Psoas muscle (tissue), 8 donors: ENCODE data around the gene COA1. TPM values are rescaled to one million over a fixed set of nuclear protein-coding genes. Genes with fewer than 3 reads are reported as not detected.
A peak's percentile ranks its signal among the peaks of the same experiment; 100 is the strongest.

Source experiments
- ATAC-seq, 4 donors: fragments of 200-7000 bp; cut with Tn5 transposase; one replicate each; pipeline ENCODE4 v1.9.1; 2020; ENCODE audit warnings: moderate library complexity in 3 of 4, mild to moderate bottlenecking in 2 of 4
- DNase-seq, 2 donors: peaks; one replicate each; pipeline ENCODE4 v3.0.0-alpha.2; 2020
- H3K27ac ChIP-seq: fragments of 200-600 bp; one replicate; pipeline ENCODE4 v1.8.0; 2022
- H3K27me3 ChIP-seq, 3 donors: fragments of 200-600 bp in 1 of 3; one replicate each; pipeline versions ENCODE4 v1.6.1 to v1.8.0; 2013 to 2022; ENCODE audit warnings: low read length in 2 of 3, mild to moderate bottlenecking in 2 of 3, moderate library complexity in 1 of 3; ENCODE audit not compliant: insufficient read depth in 3 of 3
- H3K36me3 ChIP-seq, 2 donors: fragments of 200-600 bp in 1 of 2; one replicate each; pipeline versions ENCODE4 v1.6.1 to v1.8.0; 2013 to 2022; ENCODE audit warnings: low read depth in 1 of 2, mild to moderate bottlenecking in 1 of 2, moderate library complexity in 1 of 2; ENCODE audit not compliant: insufficient read depth in 1 of 2
- H3K4me1 ChIP-seq: fragments of 200-600 bp; one replicate; pipeline ENCODE4 v1.8.0; 2022
- H3K4me3 ChIP-seq: fragments of 200-600 bp; one replicate; pipeline ENCODE4 v1.8.0; 2022; ENCODE audit warnings: mild to moderate bottlenecking
- H3K9me3 ChIP-seq: fragments of 200-600 bp; one replicate; pipeline ENCODE4 v1.8.0; 2022
- WGBS, 3 donors: extraction: QIAGEN DNeasy Blood & Tissue Kit; methylation state at CpG; one replicate each; pipeline versions ENCODE4 v1.1.6 to v1.1.7; 2013; 5-methylcytosine and 5-hydroxymethylcytosine counted together
- intact Hi-C, 2 donors: fragments of 100-400 bp; cut with DNase I; formaldehyde crosslinking; loops; one replicate each; pipeline versions ENCODE4 v1.11.0 to v1.14.2; 2022
- polyA plus RNA-seq, 3 donors: library from polyadenylated mRNA; stranded (reverse); fragments of 200-250 nt; gene quantifications; one replicate each; pipeline ENCODE4 v1.2.3, GENCODE V29; 2013
- total RNA-seq, 4 donors: library from RNA; stranded (reverse); fragmentation: NEBNext Ultra II Directional in 2 of 4; extraction: Animal tissue kit (Norgen Biotek cat#: 25700) in 2 of 4; gene quantifications; one replicate each; pipeline versions ENCODE4 v1.2.1 to v1.2.4, GENCODE V29; 2021 to 2023
- TF ChIP-seq, protein P1 (sequence below): fragments of 200-600 bp; IDR thresholded peaks from one replicate; pipeline ENCODE4 v1.8.0; 2022; ENCODE audit warnings: antibody characterized with exemption
- donor health status: healthy with polysubstance abuse.
- donor health status: DM: no; HTN: no; CAD: no; lungs with moderate emphysema.
- donor health status: Bipolar disorder and iron deficiency.
- donor health status: healthy.
- donor health status: DM: yes; HTN: yes; CAD: no.
- donor health status: DM: no; HTN: no; CAD: no.
- donor health status: DM: no; HTN: no; CAD: no.
- donor health status: DM: yes; HTN: yes; CAD: no.

COA1 gene
- total and polyA plus RNA-seq, 7 donors: 41.5 to 74.9 (median 60.5) TPM

DNA sequence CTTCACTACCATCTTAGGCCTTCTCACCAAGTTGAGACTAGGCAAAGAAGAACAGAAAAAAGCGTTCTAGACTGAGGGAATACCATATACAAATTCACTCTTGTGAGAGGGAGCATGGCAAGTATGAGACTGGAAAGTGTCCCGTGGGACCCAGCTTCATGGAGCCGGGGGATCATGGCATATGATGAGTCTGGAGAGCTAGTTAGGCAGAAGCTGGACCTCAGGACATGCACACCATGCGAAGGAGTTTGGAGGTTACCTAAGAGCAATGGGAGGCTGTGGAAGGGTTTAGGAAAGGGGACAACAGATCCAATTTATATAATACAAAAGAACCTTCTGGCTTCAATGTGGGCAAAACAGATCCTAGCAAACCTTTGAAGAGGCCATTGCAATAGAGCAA lies 112.3 kb downstream of the COA1 start:
- 88 to 98% (median 97%) methylated on average over 4 of the region's 4 CpGs for WGBS, 3 donors
- TF ChIP-seq, protein P1, sequence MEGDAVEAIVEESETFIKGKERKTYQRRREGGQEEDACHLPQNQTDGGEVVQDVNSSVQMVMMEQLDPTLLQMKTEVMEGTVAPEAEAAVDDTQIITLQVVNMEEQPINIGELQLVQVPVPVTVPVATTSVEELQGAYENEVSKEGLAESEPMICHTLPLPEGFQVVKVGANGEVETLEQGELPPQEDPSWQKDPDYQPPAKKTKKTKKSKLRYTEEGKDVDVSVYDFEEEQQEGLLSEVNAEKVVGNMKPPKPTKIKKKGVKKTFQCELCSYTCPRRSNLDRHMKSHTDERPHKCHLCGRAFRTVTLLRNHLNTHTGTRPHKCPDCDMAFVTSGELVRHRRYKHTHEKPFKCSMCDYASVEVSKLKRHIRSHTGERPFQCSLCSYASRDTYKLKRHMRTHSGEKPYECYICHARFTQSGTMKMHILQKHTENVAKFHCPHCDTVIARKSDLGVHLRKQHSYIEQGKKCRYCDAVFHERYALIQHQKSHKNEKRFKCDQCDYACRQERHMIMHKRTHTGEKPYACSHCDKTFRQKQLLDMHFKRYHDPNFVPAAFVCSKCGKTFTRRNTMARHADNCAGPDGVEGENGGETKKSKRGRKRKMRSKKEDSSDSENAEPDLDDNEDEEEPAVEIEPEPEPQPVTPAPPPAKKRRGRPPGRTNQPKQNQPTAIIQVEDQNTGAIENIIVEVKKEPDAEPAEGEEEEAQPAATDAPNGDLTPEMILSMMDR: no peak
- DNase-seq (no peak), ATAC-seq (no peak)
- no peaks in the 10 kb centered on the region for H3K27me3 ChIP-seq
- H3K36me3 ChIP-seq: peaks cover 3 to 25% of the 10 kb centered on the region in 2 donors
- H3K27ac ChIP-seq: no peak overlapping the region
- peaks cover 12% of the 10 kb centered on the region for H3K4me1 ChIP-seq
- intact Hi-C loops: no loop called here
- H3K4me3 ChIP-seq: no peak overlapping the region
- no peaks in the 10 kb centered on the region for H3K9me3 ChIP-seq

DNA sequence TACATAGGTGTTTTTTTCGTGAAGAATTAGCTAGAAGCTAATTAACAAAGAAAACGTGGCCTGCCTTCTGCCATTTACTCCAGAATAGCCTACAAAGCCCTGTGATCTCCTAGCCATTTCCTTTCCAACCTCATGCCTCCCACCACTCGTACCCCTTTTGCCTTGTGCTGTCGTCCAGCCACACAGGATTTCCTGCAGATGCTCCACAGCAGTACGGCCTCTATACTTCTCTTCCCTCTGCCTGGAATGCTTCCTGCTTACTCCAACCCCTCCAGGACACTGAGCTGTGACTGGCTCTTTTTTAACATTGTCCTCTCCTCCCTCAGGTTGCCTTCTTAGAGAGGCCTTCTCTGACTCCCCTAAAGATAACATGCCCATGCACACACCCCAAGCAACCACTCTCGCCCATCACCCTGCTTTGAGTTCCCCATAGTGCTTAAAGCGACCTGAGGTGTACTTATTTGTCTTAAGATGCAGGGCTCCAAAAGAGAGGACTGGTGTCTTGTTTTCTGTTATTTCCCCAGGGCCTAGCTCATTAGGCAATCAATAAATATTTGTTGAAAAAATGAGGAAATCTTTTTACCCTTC lies 113.7 kb downstream of the COA1 start:
- H3K27me3 ChIP-seq: no peaks in the 10 kb centered on the region
- H3K9me3 ChIP-seq: no peaks in the 10 kb centered on the region
- intact Hi-C loops: no loop called here
- H3K27ac ChIP-seq: no peak overlapping the region
- H3K36me3 ChIP-seq: peaks cover 3 to 24% of the 10 kb centered on the region in 2 donors
- DNase-seq (no peak), ATAC-seq (no peak)
- H3K4me1 ChIP-seq: peaks cover 15% of the 10 kb centered on the region
- no peak overlapping the region for H3K4me3 ChIP-seq
- TF ChIP-seq, protein P1: no peak
- WGBS, 3 donors: 82 to 88% (median 83%) methylated on average over 7 of the region's 7 CpGs

DNA sequence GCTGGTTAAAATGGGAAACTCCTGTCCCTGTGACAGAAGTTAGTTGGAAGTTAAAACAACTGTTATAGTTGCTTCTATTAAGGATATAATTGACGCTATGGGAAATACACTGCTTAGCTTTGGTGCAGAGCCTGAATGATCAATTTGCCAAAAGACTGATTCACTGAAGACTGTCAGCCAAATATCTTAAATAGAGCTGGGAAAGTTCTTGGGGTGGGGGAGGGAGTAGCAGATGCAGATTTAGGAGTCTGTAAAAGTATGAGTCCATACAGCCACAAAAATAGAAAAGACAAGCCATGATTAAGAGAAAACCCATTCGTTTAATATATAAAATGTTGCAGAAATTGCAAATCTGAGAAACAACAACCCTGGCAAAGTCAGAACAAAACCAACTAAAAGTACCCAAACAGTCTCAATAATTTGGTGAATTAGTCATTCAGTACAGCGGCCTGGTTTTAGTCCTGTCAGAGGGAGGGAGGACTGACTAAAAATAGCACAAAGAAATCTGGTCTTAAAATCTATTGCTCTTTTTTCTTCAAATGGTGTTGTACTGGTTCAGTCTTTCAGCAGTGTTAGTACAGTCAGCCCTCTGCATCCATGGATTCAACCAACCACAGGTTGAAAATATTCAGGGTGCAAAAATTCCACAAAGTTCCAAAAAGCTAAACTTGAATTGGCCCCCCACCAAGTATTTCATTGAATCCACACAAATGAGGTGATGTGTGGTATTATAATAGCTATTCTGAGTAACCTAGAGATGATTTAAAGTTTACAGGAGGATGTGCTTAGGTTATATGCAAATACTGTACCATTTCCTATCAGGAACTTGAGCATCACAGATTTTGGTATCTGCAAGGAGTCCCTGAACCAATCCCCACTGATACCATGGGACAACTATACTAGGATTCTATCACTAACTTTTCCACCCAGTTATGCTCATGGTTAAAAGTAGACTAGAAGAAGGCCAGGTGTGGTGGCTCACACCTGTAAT lies 116.4 kb downstream of the COA1 start:
- Histone ChIP-seq H3K9me3 (no peaks in the 10 kb centered on the region), H3K4me1 (peaks cover 15% of the 10 kb centered on the region), H3K27ac (no peak overlapping the region), H3K27me3 (no peaks in the 10 kb centered on the region), H3K36me3 (peaks cover 3 to 26% of the 10 kb centered on the region in 2 donors), H3K4me3 (no peak overlapping the region)
- TF ChIP-seq, protein P1: no peak
- no peak for DNase-seq
- ATAC-seq: peak in 2 of 4 donors; percentile 63 to 83
- WGBS, 3 donors: 23 to 50% (median 26%) methylated on average over 3 of the region's 3 CpGs
- intact Hi-C loops: no loop called here

DNA sequence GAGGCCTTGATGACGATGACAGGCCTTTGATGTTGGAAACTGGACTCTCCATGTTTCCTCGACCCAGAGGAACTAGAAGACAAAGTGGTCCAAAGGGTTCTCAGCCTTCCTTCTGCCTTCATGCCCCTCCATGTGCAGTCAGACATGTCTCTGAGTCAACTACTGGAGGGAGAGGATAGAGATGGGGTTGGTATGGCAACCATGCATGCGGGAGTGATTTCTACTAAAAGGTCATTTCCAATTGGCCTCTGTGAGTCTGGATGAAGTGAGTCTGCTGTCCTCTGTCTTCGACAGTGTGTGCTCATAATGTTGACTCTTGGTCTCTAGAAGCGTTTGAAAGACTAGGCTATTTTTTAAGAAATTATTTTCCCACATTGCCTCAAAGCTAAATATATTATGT lies 117.2 kb downstream of the COA1 start:
- Histone ChIP-seq H3K36me3 (peaks cover 3 to 26% of the 10 kb centered on the region in 2 donors), H3K27ac (no peak overlapping the region), H3K4me1 (peaks cover 15% of the 10 kb centered on the region), H3K9me3 (no peaks in the 10 kb centered on the region), H3K4me3 (no peak overlapping the region), H3K27me3 (no peaks in the 10 kb centered on the region)
- 74 to 81% (median 75%) methylated on average over 5 of the region's 5 CpGs for WGBS, 3 donors
- DNase-seq: no peak
- ATAC-seq: peak in 2 of 4 donors; percentile 31 to 36
- TF ChIP-seq, protein P1: no peak
- intact Hi-C loops: no loop called here
